Activated naive CD4-positive, alpha-beta T cell treated with anti-CD3 and anti-CD28 coated beads, Interleukin-2, amount 50 U/mL, for 72 hours (primary cell): ENCODE data around the gene KDM5B. TPM values are rescaled to one million over a fixed set of nuclear protein-coding genes. Genes with fewer than 3 reads are reported as not detected.

Experiments
- ATAC-seq, 2 donors: fragments of 150-1000 bp; cut with Tn5 transposase; 2 replicates each; pipeline ENCODE4 v1.10.0; 2021; ENCODE audit warnings: mild to moderate bottlenecking in 2 of 2, moderate library complexity in 2 of 2
- DNase-seq, 2 donors: peaks; one replicate each; pipeline ENCODE4 v3.0.0; 2021 to 2022; ENCODE audit warnings: low spot score in 2 of 2
- H3K27ac Mint-ChIP-seq, 2 donors: one replicate each; pipeline ENCODE4 v1.8.0; 2022; ENCODE audit warnings: mild to moderate bottlenecking in 2 of 2, mixed read lengths in 2 of 2
- H3K36me3 Mint-ChIP-seq, 2 donors: one replicate each; pipeline ENCODE4 v1.8.0; 2022; ENCODE audit warnings: mixed read lengths in 2 of 2
- H3K9me3 Mint-ChIP-seq, 2 donors: one replicate each; pipeline ENCODE4 v1.8.0; 2022; ENCODE audit warnings: mixed read lengths in 2 of 2
- total RNA-seq, 2 donors: library from RNA; stranded (reverse); gene quantifications; one replicate each; pipeline ENCODE4 v1.2.3, GENCODE V29; 2022

KDM5B gene
- total RNA-seq, 2 donors from 2014 or later = 47.8 to 82.2 TPM

GRCh38 chr1:202689082-202689481, 119.1 kb downstream of the KDM5B start:
- Mint-ChIP-seq H3K36me3 (no peaks in the 10 kb centered on the region), H3K9me3 (peaks cover 0 to 4% of the 10 kb centered on the region in 2 donors), H3K27ac (no peak overlapping the region)
- ATAC-seq (no peak), DNase-seq (no peak)

GRCh38 chr1:202688401-202688800, 119.8 kb downstream of the KDM5B start:
- no peak overlapping the region for H3K27ac Mint-ChIP-seq
- DNase-seq = no peak
- ATAC-seq = no peak
- peaks cover 0 to 4% of the 10 kb centered on the region in 2 donors for H3K9me3 Mint-ChIP-seq
- H3K36me3 Mint-ChIP-seq = no peaks in the 10 kb centered on the region

GRCh38 chr1:202687798-202688197, 120.4 kb downstream of the KDM5B start:
- no peaks in the 10 kb centered on the region for H3K9me3 Mint-ChIP-seq
- no peaks in the 10 kb centered on the region for H3K36me3 Mint-ChIP-seq
- DNase-seq (no peak), ATAC-seq (no peak)
- H3K27ac Mint-ChIP-seq = no peak overlapping the region

GRCh38 chr1:202687370-202687769, 120.9 kb downstream of the KDM5B start:
- Mint-ChIP-seq H3K27ac (no peak overlapping the region), H3K9me3 (no peaks in the 10 kb centered on the region), H3K36me3 (no peaks in the 10 kb centered on the region)
- DNase-seq = no peak
- ATAC-seq = no peak

GRCh38 chr1:202685641-202686040, 122.6 kb downstream of the KDM5B start:
- H3K9me3 Mint-ChIP-seq = no peaks in the 10 kb centered on the region
- ATAC-seq = no peak
- H3K27ac Mint-ChIP-seq = no peak overlapping the region
- H3K36me3 Mint-ChIP-seq = no peaks in the 10 kb centered on the region
- DNase-seq = no peak

GRCh38 chr1:202684716-202685115, 123.5 kb downstream of the KDM5B start:
- no peak overlapping the region for H3K27ac Mint-ChIP-seq
- no peaks in the 10 kb centered on the region for H3K9me3 Mint-ChIP-seq
- ATAC-seq (no peak), DNase-seq (no peak)
- H3K36me3 Mint-ChIP-seq = no peaks in the 10 kb centered on the region

GRCh38 chr1:202683029-202683428, 125.2 kb downstream of the KDM5B start:
- Mint-ChIP-seq H3K36me3 (peaks cover 0 to 9% of the 10 kb centered on the region in 2 donors), H3K9me3 (peaks cover 5 to 16% of the 10 kb centered on the region in 2 donors), H3K27ac (no peak overlapping the region)
- no peak for ATAC-seq
- no peak for DNase-seq

GRCh38 chr1:202682477-202682876, 125.7 kb downstream of the KDM5B start:
- Mint-ChIP-seq H3K9me3 (peaks cover 5 to 16% of the 10 kb centered on the region in 2 donors), H3K36me3 (peaks cover 0 to 9% of the 10 kb centered on the region in 2 donors), H3K27ac (no peak overlapping the region)
- DNase-seq (no peak), ATAC-seq (no peak)

- ATAC-seq (no peak), DNase-seq (no peak)
- H3K9me3 Mint-ChIP-seq = peaks cover 5 to 19% of the 10 kb centered on the region in 2 donors
- no peak overlapping the region for H3K27ac Mint-ChIP-seq
- H3K36me3 Mint-ChIP-seq = peaks cover 0 to 9% of the 10 kb centered on the region in 2 donors
Measured at GRCh38 chr1:202681736-202682420, 126.3 kb downstream of the KDM5B start.

GRCh38 chr1:202680586-202681352, 127.5 kb downstream of the KDM5B start:
- ATAC-seq = no peak
- Mint-ChIP-seq H3K27ac (no peak overlapping the region), H3K36me3 (peaks cover 0 to 9% of the 10 kb centered on the region in 2 donors), H3K9me3 (peaks cover 5 to 21% of the 10 kb centered on the region in 2 donors)
- no peak for DNase-seq

GRCh38 chr1:202679406-202680177, 128.6 kb downstream of the KDM5B start:
- Mint-ChIP-seq H3K27ac (no peak overlapping the region), H3K9me3 (peaks cover 5 to 21% of the 10 kb centered on the region in 2 donors), H3K36me3 (peaks cover 0 to 9% of the 10 kb centered on the region in 2 donors)
- ATAC-seq = no peak
- DNase-seq = no peak

- DNase-seq (no peak), ATAC-seq (no peak)
- Mint-ChIP-seq H3K27ac (no peak overlapping the region), H3K36me3 (peaks cover 0 to 9% of the 10 kb centered on the region in 2 donors), H3K9me3 (peaks cover 7 to 24% of the 10 kb centered on the region in 2 donors)
Measured at GRCh38 chr1:202677433-202677832, 130.8 kb downstream of the KDM5B start.

Other genes with a start within 250 kb of the KDM5B start
- not detected for gene SYT2, start 98.0 kb downstream of the KDM5B start, total RNA-seq
- 1 to 10 TPM in 1 of 2 donors, not detected in 1; 3.9 TPM for gene PCAT6, start 2.5 kb upstream of the KDM5B start, total RNA-seq
- 1 to 10 TPM; 8.1 to 8.8 TPM for gene RABIF, start 80.7 kb upstream of the KDM5B start, total RNA-seq
- gene KLHL12, start 118.8 kb upstream of the KDM5B start, total RNA-seq = 10 to 100 TPM; 31.7 to 36.3 TPM
- 10 to 100 TPM; 69.4 to 97.8 TPM for gene ADIPOR1, start 149.9 kb upstream of the KDM5B start, total RNA-seq
- gene CYB5R1, start 158.8 kb upstream of the KDM5B start, total RNA-seq = 10 to 100 TPM; 15.2 to 26.7 TPM
- gene TMEM183A, start 199.0 kb upstream of the KDM5B start, total RNA-seq = 10 to 100 TPM; 67.5 to 92.0 TPM
- gene PPFIA4, start 218.1 kb upstream of the KDM5B start, total RNA-seq = 100 to 1,000 TPM in 1 of 2 donors, 1 to 10 TPM in 1; 1.9 to 112 TPM